Measurements from ENCODE around the gene CELA2A.

DNA sequence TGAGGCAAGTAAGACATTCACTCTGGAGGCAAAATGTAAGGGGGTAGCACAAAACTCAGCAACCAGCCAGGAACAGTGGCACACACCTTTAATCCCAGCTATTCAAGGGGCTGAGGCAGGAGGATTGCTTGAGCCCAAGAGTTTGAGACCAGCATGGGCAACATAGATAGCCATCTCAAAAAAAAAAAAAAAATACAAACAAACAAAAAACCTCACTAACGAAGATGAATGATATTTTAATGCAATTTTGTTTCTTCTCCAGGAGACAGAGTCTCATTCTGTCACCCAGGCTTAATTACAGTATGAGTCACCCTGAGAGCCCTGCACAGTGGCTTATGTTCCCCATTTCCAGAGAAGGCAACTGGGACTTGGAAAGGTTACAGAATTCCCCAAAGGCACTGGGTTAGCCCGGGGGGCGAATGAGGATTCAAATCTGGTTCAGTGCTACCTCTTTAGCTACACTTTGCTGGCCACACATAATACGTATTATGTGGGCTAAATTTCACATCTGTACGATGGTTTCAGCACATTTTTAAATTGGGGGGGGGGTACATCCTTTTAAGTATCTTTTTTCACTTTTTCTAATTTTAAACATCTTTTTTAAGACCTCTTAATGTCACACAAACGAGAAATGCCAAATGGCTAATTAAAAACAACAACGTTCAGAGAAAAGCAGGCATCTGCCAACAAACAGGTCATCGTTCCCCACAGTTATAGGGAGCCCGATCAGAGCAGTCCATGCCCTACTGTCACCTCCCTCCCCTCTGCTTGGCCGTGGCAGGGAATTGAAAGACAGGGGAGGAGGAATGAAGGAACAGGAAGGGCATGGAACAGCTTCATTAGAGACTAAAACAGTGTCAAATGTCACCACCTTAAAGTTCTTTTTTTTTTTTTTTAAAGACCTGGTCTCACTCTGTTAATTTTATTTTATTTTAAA is 3.5 kb downstream of the CELA2A start:
- TF ChIP-seq SALL1 (CRISPR knock-in tag; IDR thresholded peaks at IDR 0.05) (no peak), CHCHD3 (CRISPR knock-in tag; IDR thresholded peaks at IDR 0.05) (no peak), ZNF253 (CRISPR knock-in tag; IDR thresholded peaks at IDR 0.05; ENCODE audit: borderline replicate concordance) (no peak)
- TF ChIP-seq, protein P1, sequence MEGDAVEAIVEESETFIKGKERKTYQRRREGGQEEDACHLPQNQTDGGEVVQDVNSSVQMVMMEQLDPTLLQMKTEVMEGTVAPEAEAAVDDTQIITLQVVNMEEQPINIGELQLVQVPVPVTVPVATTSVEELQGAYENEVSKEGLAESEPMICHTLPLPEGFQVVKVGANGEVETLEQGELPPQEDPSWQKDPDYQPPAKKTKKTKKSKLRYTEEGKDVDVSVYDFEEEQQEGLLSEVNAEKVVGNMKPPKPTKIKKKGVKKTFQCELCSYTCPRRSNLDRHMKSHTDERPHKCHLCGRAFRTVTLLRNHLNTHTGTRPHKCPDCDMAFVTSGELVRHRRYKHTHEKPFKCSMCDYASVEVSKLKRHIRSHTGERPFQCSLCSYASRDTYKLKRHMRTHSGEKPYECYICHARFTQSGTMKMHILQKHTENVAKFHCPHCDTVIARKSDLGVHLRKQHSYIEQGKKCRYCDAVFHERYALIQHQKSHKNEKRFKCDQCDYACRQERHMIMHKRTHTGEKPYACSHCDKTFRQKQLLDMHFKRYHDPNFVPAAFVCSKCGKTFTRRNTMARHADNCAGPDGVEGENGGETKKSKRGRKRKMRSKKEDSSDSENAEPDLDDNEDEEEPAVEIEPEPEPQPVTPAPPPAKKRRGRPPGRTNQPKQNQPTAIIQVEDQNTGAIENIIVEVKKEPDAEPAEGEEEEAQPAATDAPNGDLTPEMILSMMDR (CRISPR knock-in tag; IDR thresholded peaks at IDR 0.05), result no peak
- TF ChIP-seq, protein P2, sequence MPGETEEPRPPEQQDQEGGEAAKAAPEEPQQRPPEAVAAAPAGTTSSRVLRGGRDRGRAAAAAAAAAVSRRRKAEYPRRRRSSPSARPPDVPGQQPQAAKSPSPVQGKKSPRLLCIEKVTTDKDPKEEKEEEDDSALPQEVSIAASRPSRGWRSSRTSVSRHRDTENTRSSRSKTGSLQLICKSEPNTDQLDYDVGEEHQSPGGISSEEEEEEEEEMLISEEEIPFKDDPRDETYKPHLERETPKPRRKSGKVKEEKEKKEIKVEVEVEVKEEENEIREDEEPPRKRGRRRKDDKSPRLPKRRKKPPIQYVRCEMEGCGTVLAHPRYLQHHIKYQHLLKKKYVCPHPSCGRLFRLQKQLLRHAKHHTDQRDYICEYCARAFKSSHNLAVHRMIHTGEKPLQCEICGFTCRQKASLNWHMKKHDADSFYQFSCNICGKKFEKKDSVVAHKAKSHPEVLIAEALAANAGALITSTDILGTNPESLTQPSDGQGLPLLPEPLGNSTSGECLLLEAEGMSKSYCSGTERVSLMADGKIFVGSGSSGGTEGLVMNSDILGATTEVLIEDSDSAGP (CRISPR knock-in tag; IDR thresholded peaks at IDR 0.05; ENCODE audit: borderline replicate concordance), result no peak

Data from HepG2 (cell line).